HS-27A (cell line): ENCODE measurements around the gene RPS2.
A peak's percentile ranks its signal among the peaks of the same experiment; 100 is the strongest.
"Not testable (repeated sequence)": the region's sequence is repeated elsewhere in the genome, so short reads cannot be mapped to it uniquely, and the experiment has no call there.

Source experiments
- DNase-seq: peaks from one replicate; pipeline ENCODE4 v3.0.0-alpha.2; 2012; ENCODE audit warnings: low read depth, missing footprints

RPS2 gene

GRCh38 chr16:1964506-1965395 is at the start of gene RPS2:
RPS2 (minus strand) TSS chr16:1964826; CDS start chr16:1964625, 201 bp downstream.
- peak; percentile 85 for DNase-seq

GRCh38 chr16:2013527-2013926 is 48.9 kb upstream of the RPS2 start:
- no peak for DNase-seq

- not testable (repeated sequence) for DNase-seq
Observed at GRCh38 chr16:2011726-2012125, 47.1 kb upstream of the RPS2 start.

- peak; percentile 47 for DNase-seq
Observed at GRCh38 chr16:2009791-2010510, 45.3 kb upstream of the RPS2 start, which contains the start of gene ZNF598. ZNF598 (minus strand) TSS chr16:2009821.

- DNase-seq, result no peak
Observed at GRCh38 chr16:2009164-2009711, 44.6 kb upstream of the RPS2 start.

GRCh38 chr16:2008631-2009163 is 44.1 kb upstream of the RPS2 start:
- DNase-seq, result no peak

GRCh38 chr16:2008009-2008526 is 43.4 kb upstream of the RPS2 start:
- DNase-seq, result no peak

GRCh38 chr16:2007081-2007836 is 42.6 kb upstream of the RPS2 start:
- no peak for DNase-seq

GRCh38 chr16:2006317-2006716 is 41.7 kb upstream of the RPS2 start:
- no peak for DNase-seq

- no peak for DNase-seq
Observed at GRCh38 chr16:2005646-2006045, 41.0 kb upstream of the RPS2 start.

- no peak for DNase-seq
Observed at GRCh38 chr16:2004795-2005517, 40.3 kb upstream of the RPS2 start.

GRCh38 chr16:2003827-2004641 is 39.4 kb upstream of the RPS2 start:
- DNase-seq, result no peak

- DNase-seq, result no peak
Observed at GRCh38 chr16:2003231-2003826, 38.7 kb upstream of the RPS2 start.

GRCh38 chr16:2002406-2003230 is 38.0 kb upstream of the RPS2 start:
- DNase-seq, result no peak

GRCh38 chr16:2001456-2002355 is 37.1 kb upstream of the RPS2 start:
- no peak for DNase-seq

- no peak for DNase-seq
Observed at GRCh38 chr16:2001035-2001434, 36.4 kb upstream of the RPS2 start.

- no peak for DNase-seq
Observed at GRCh38 chr16:1999866-2000514, 35.4 kb upstream of the RPS2 start.
